Stimulated activated CD4-positive, alpha-beta T cell treated with anti-CD3 and anti-CD28 coated beads, Interleukin-12 subunit alpha, Interleukin-12 subunit beta, amount 100 ng/mL, for 24 hours (primary cell): ENCODE measurements around the gene CCNY.
"Not testable (repeated sequence)": the region's sequence is repeated elsewhere in the genome, so short reads cannot be mapped to it uniquely, and the experiment has no call there.

Experiments used
- DNase-seq, 2 experiments: peaks; one replicate each; pipeline ENCODE4 v3.0.0-alpha.2; 2020; ENCODE audit warnings: low read depth in 2 of 2

Gene CCNY

GRCh38 chr10:35404077-35404476 lies 67.8 kb downstream of the CCNY start:
- not testable (repeated sequence) for DNase-seq

GRCh38 chr10:35406003-35406630 lies 69.8 kb downstream of the CCNY start:
- not testable (repeated sequence) for DNase-seq

GRCh38 chr10:35407696-35408095 lies 71.4 kb downstream of the CCNY start:
- not testable (repeated sequence) for DNase-seq

GRCh38 chr10:35409094-35409582 lies 72.8 kb downstream of the CCNY start:
- no peak for DNase-seq

GRCh38 chr10:35409808-35410207 lies 73.5 kb downstream of the CCNY start:
- no peak for DNase-seq

- DNase-seq, result no peak
These were observed 75.9 kb downstream of the CCNY start for GRCh38 chr10:35412003-35412723.

GRCh38 chr10:35412900-35413491 lies 76.7 kb downstream of the CCNY start:
- no peak for DNase-seq

- peak in 1 of 2 experiments; percentile 18 for DNase-seq
These were observed 77.9 kb downstream of the CCNY start for GRCh38 chr10:35413985-35414861.

- no peak for DNase-seq
These were observed 79.2 kb downstream of the CCNY start for GRCh38 chr10:35415505-35415904.

GRCh38 chr10:35416619-35417312 lies 80.5 kb downstream of the CCNY start:
- DNase-seq, result no peak

- DNase-seq, result no peak
These were observed 81.0 kb downstream of the CCNY start for GRCh38 chr10:35417313-35417625.

- no peak for DNase-seq
These were observed 81.5 kb downstream of the CCNY start for GRCh38 chr10:35417795-35418194.

GRCh38 chr10:35418580-35418979 lies 82.3 kb downstream of the CCNY start:
- DNase-seq, result not testable (repeated sequence)

GRCh38 chr10:35420044-35420443 lies 83.7 kb downstream of the CCNY start:
- no peak for DNase-seq

GRCh38 chr10:35420827-35421552 lies 84.7 kb downstream of the CCNY start:
- no peak for DNase-seq

GRCh38 chr10:35421553-35422178 lies 85.4 kb downstream of the CCNY start:
- no peak for DNase-seq

GRCh38 chr10:35422228-35422627 lies 85.9 kb downstream of the CCNY start:
- no peak for DNase-seq

- no peak for DNase-seq
These were observed 87.4 kb downstream of the CCNY start for GRCh38 chr10:35423505-35424306.

- DNase-seq, result no peak
These were observed 88.5 kb downstream of the CCNY start for GRCh38 chr10:35424680-35425285.
